SU-DHL-6 (cell line): ENCODE results near the gene TBC1D1.

Experiments
- H2AFZ ChIP-seq: fragments of 200-600 bp; sonication (generic); 2 replicates; pipeline ENCODE4 v1.6.1; 2014; ENCODE audit warnings: low read depth, mild to moderate bottlenecking, moderate library complexity, mixed read lengths, antibody characterized with exemption, low read length; ENCODE audit not compliant: severe bottlenecking
- H3F3A ChIP-seq: fragments of 200-600 bp; shearing (Covaris generic); 2 replicates; pipeline ENCODE4 v1.6.0; 2016; ENCODE audit warnings: antibody characterized with exemption, mild to moderate bottlenecking; ENCODE audit not compliant: insufficient read depth
- H3K27ac ChIP-seq: fragments of 200-600 bp; sonication (generic); 2 replicates; pipeline ENCODE4 v1.5.1; 2016; ENCODE audit warnings: low read depth, mild to moderate bottlenecking, low read length, moderate library complexity, mixed read lengths
- H3K27me3 ChIP-seq: fragments of 200-600 bp; sonication (generic), shearing (Covaris generic); 2 replicates; pipeline ENCODE4 v1.6.0; 2014; ENCODE audit warnings: mild to moderate bottlenecking, low read length
- H3K36me3 ChIP-seq: fragments of 200-600 bp; sonication (generic); 2 replicates; pipeline ENCODE4 v1.6.1; 2014; ENCODE audit warnings: mild to moderate bottlenecking, low read length, mixed read lengths
- H3K4me2 ChIP-seq: fragments of 300-600, 200-600 bp; shearing (Covaris generic), sonication (generic); 2 replicates; pipeline ENCODE4 v1.6.0; 2014; ENCODE audit warnings: low read length, low read depth, mild to moderate bottlenecking; ENCODE audit not compliant: poor library complexity, severe bottlenecking
- H3K4me3 ChIP-seq: fragments of 200-600 bp; sonication (generic); 2 replicates; pipeline ENCODE4 v1.5.1; 2014; ENCODE audit warnings: antibody characterized with exemption, low read length, mild to moderate bottlenecking, mixed read lengths; ENCODE audit not compliant: insufficient read depth, poor library complexity, severe bottlenecking
- H3K79me2 ChIP-seq: fragments of 200-600 bp; sonication (generic); 2 replicates; pipeline ENCODE4 v1.6.1; 2014; ENCODE audit warnings: mild to moderate bottlenecking, low read length, moderate library complexity; ENCODE audit not compliant: insufficient read depth
- H3K9ac ChIP-seq: fragments of 200-600 bp; sonication (generic); 2 replicates; pipeline ENCODE4 v1.7.0; 2014; ENCODE audit warnings: mild to moderate bottlenecking, low read length
- H3K9me2 ChIP-seq: fragments of 200-600 bp; sonication (generic); replicated peaks from 2 replicates; pipeline ENCODE4 v1.6.1; 2014; ENCODE audit warnings: low read length; ENCODE audit not compliant: insufficient read depth
- H3K9me3 ChIP-seq: fragments of 200-600 bp; sonication (generic); 2 replicates; pipeline ENCODE4 v1.6.1; 2014; ENCODE audit warnings: low read length, mixed read lengths; ENCODE audit not compliant: insufficient read depth
- H4K20me1 ChIP-seq: fragments of 200-600 bp; sonication (generic); 2 replicates; pipeline ENCODE4 v1.6.1; 2014; ENCODE audit warnings: low read depth, mild to moderate bottlenecking, antibody characterized with exemption, low read length, moderate library complexity, mixed read lengths
- EZH2phosphoT487 ChIP-seq: fragments of 200-600 bp; sonication (generic), shearing (Covaris generic); conservative IDR thresholded peaks from 2 replicates; pipeline ENCODE4 v1.6.1; 2018; ENCODE audit warnings: mild to moderate bottlenecking, antibody characterized with exemption, low read length, moderate library complexity, mixed read lengths
- TF ChIP-seq, protein P1 (sequence below): fragments of 200-600 bp; sonication (generic); IDR thresholded peaks from one replicate; pipeline ENCODE4 v1.5.1; 2017; ENCODE audit warnings: antibody characterized with exemption, mild to moderate bottlenecking, low read length, moderate library complexity; ENCODE audit not compliant: insufficient read depth, poor library complexity, severe bottlenecking

Gene TBC1D1

DNA sequence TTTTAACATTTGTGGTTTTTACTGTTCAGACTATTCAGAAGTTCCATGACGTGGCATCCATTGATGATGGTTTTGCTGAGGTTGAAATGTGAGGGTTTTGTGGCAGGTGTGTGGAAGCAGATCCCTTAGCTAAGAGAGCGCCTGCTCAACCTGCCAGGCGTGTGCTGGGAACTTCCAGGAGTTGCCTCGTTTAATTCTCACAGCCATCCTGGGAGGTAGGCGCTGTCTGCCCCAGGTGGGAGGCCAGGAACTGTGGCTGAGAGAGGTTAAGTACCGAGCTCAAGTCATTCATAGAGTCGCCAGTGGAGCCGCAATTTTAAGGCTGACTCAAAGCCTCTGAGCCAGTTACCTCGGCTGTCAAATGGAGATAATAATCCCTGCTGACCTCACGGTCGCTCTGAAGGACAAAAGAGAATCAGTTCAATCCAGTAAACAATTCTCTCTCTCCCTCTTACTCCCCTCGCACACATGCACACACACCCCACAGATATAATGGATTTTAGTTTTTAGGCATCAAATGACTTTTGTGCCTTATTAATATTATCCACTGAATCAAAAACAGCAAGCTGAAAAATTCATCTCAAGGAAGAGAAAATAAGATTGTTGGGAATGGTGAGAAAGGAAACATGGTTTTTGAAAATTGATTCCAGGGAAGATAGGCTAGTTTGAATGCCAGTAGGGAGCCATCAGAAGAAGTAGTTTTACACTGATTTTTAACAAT lies 240.6 kb downstream of the TBC1D1 start:
- Histone ChIP-seq H3K4me2 (no peak overlapping the region), H3K4me3 (no peak overlapping the region), H3K9me2 (no peaks in the 10 kb centered on the region), H3K9ac (no peak overlapping the region), H3K27ac (no peak overlapping the region), H3K9me3 (no peaks in the 10 kb centered on the region), H3F3A (no peaks in the 10 kb centered on the region), H3K27me3 (no peaks in the 10 kb centered on the region), H4K20me1 (no peaks in the 10 kb centered on the region), H3K36me3 (no peaks in the 10 kb centered on the region), H3K79me2 (no peaks in the 10 kb centered on the region), H2AFZ (no peak overlapping the region)
- TF ChIP-seq, protein P1, sequence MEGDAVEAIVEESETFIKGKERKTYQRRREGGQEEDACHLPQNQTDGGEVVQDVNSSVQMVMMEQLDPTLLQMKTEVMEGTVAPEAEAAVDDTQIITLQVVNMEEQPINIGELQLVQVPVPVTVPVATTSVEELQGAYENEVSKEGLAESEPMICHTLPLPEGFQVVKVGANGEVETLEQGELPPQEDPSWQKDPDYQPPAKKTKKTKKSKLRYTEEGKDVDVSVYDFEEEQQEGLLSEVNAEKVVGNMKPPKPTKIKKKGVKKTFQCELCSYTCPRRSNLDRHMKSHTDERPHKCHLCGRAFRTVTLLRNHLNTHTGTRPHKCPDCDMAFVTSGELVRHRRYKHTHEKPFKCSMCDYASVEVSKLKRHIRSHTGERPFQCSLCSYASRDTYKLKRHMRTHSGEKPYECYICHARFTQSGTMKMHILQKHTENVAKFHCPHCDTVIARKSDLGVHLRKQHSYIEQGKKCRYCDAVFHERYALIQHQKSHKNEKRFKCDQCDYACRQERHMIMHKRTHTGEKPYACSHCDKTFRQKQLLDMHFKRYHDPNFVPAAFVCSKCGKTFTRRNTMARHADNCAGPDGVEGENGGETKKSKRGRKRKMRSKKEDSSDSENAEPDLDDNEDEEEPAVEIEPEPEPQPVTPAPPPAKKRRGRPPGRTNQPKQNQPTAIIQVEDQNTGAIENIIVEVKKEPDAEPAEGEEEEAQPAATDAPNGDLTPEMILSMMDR, result no peak
- TF ChIP-seq EZH2phosphoT487, result no peak

- no peak overlapping the region for H3K4me2 ChIP-seq
- TF ChIP-seq EZH2phosphoT487, result no peak
- TF ChIP-seq, protein P1, result no peak
- no peak overlapping the region for H3K9ac ChIP-seq
- no peaks in the 10 kb centered on the region for H3K9me3 ChIP-seq
- H3K27ac ChIP-seq, result no peak overlapping the region
- no peaks in the 10 kb centered on the region for H3K36me3 ChIP-seq
- no peaks in the 10 kb centered on the region for H3K27me3 ChIP-seq
- H3F3A ChIP-seq, result no peaks in the 10 kb centered on the region
- H3K4me3 ChIP-seq, result no peak overlapping the region
- H3K79me2 ChIP-seq, result no peaks in the 10 kb centered on the region
- no peaks in the 10 kb centered on the region for H3K9me2 ChIP-seq
- H2AFZ ChIP-seq, result no peak overlapping the region
- H4K20me1 ChIP-seq, result no peaks in the 10 kb centered on the region
These were observed 241.3 kb downstream of the TBC1D1 start for GRCh38 chr4:38132107-38132673.

DNA sequence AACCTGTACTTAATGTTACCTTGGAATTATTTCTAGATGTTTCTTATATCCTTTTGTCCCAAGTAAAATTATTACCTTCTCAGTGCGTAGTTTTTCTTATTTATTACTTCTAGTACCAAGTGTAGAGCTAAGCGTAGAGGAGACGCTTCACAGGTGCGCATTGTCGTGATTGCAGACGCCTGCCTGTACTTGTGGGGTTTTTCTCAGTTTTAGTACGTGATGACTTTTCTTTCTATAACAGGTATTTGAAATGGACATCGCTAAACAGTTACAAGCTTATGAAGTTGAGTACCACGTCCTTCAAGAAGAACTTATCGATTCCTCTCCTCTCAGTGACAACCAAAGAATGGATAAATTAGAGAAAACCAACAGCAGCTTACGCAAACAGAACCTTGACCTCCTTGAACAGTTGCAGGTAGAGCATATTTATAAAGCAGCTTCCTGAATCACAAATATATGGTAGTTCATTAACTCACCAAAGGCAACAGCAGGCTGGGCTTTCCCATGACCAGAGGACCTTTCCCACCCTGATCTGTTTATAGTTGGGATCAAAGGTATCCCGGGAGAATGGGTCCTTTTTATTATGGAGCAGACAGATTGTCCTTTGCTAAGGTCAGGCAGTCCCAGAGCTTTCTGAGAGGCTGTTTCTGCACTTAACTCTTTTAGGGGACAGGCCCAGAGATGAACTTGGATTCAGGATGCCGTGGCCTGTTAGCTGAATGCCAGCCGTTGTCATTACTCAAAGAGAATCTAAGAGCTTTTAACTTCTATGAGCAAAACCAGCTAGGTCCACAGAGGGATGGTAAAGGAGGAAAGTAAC lies 242.2 kb downstream of the TBC1D1 start:
- Histone ChIP-seq H3K36me3 (no peaks in the 10 kb centered on the region), H2AFZ (no peak overlapping the region), H3K4me2 (no peak overlapping the region), H3K27ac (no peak overlapping the region), H3K79me2 (no peaks in the 10 kb centered on the region), H3K9me3 (no peaks in the 10 kb centered on the region), H3K9ac (no peak overlapping the region), H4K20me1 (no peaks in the 10 kb centered on the region), H3K4me3 (no peak overlapping the region), H3K27me3 (no peaks in the 10 kb centered on the region), H3K9me2 (no peaks in the 10 kb centered on the region), H3F3A (no peaks in the 10 kb centered on the region)
- no peak for TF ChIP-seq EZH2phosphoT487
- TF ChIP-seq, protein P1, result no peak
